GM19025 (cell line): ENCODE results near the gene MIEF2.

Experiments
- ATAC-seq: cut with Tn5 transposase; IDR thresholded peaks from one replicate; pipeline ENCODE4 v1.9.1; 2021; ENCODE audit warnings: mild to moderate bottlenecking, low read depth, moderate library complexity; ENCODE audit not compliant: unreplicated experiment

The MIEF2 gene

DNA sequence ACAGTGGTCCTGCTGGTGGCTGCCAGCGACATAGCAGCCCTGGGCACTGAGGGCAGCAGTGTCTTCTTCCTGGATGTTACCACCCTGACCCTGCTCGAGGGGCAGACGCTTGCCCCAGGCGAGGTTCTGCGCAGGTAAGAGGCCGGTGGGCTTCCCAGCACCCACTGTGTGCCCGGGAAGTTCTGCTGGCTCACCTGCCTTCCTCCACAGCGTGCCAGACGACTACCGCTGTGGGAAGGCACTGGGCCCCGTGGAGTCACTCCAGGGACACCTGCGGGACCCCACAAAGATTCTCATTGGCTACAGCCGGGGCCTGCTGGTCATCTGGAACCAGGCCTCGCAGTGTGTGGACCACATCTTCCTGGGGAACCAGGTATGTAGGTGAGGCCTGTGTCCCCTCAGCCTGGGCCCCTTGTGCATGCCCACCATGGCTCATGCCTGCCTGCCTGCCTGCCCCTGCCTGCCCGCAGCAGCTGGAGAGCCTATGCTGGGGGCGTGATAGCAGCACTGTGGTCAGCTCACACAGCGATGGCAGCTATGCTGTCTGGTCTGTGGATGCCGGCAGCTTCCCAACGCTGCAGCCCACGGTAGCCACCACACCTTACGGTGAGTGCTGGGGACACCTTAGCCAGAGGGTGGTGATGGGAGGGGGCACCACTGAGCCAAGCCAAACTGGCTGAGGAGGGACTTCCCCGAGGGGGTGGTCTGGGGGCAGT is 26.5 kb upstream of the MIEF2 start:
- ATAC-seq: no peak

DNA sequence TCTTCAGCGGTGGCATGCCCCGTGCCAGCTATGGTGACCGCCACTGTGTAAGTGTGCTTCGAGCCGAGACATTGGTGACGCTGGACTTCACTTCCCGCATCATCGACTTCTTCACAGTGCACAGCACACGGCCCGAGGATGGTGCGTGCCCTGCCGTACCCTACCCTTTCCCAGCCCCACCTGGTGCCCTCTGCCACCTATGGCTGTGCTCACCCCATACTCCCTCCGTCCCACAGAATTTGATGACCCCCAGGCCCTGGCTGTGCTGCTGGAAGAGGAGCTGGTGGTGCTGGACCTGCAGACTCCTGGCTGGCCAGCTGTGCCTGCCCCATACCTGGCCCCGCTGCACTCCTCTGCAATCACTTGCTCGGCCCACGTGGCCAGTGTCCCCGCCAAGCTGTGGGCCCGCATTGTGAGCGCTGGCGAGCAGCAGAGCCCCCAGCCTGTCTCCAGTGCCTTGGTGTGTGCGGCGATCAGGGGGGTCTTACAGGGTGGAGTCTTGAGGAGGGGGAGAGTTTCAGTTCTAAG is 25.5 kb upstream of the MIEF2 start:
- ATAC-seq: no peak

DNA sequence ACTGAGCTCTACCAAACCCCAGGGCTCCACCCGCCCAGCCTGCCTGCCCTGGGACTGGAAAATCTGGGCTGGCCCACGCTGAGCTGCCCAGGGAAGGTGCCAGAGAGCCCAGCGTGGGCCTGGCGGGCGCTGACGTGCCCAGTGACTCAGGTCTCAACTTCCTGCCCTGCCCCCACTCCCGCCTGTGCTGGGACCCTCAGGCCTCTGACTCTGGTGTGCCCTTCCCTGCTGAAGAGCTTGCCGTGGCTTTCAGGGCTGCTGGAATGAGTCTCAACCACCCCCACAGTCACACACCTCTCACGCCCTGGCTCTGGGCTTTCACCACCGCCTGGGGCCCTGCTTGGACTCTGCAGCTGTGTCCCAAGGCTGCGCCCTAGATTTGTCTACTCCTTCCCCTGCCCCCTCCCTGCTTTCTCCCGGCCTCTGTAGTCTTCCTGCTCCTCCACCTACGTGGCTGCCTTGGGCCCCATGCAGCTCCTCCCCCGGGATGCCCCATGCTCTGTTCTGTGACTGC is 24.7 kb upstream of the MIEF2 start:
- no peak for ATAC-seq

DNA sequence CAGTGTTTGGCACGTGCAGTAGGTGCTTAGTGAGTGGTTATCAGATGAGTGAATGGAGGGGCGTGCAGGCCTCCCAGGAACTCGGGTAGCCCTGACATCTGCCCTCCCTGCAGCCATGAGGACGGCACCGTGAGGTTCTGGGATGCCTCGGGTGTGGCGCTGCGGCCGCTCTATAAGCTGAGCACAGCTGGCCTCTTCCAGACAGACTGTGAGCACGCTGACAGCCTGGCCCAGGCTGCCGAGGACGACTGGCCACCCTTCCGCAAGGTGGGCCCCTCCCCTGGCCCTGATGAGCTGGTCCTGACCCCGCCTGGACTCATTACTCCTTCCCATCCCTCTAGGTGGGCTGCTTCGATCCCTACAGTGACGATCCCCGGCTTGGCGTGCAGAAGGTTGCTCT is 24.0 kb upstream of the MIEF2 start:
- ATAC-seq: no peak

GRCh38 chr17:18237461-18237860 is 23.0 kb upstream of the MIEF2 start:
- ATAC-seq: no peak

GRCh38 chr17:18238299-18238698 is 22.2 kb upstream of the MIEF2 start:
- ATAC-seq: no peak

DNA sequence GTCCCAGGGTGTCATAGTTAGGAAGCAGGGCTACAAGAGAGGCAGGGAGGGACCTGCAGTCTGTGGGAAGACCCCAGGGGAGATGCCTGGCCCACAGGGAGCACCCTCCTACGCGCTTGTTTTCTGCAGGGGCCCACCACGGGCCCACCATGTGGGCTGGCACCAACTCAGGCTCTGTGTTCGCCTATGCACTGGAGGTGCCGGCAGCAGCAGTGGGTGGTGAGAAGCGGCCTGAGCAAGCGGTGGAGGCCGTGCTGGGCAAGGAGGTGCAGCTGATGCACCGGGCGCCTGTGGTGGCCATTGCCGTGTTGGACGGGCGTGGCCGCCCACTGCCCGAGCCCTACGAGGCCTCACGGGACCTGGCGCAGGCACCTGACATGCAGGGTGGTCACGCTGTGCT is 20.0 kb upstream of the MIEF2 start:
- no peak for ATAC-seq

GRCh38 chr17:18241229-18241871 is 19.1 kb upstream of the MIEF2 start:
- no peak for ATAC-seq

- no peak for ATAC-seq
Observed at GRCh38 chr17:18245038-18245776, 15.3 kb upstream of the MIEF2 start.

DNA sequence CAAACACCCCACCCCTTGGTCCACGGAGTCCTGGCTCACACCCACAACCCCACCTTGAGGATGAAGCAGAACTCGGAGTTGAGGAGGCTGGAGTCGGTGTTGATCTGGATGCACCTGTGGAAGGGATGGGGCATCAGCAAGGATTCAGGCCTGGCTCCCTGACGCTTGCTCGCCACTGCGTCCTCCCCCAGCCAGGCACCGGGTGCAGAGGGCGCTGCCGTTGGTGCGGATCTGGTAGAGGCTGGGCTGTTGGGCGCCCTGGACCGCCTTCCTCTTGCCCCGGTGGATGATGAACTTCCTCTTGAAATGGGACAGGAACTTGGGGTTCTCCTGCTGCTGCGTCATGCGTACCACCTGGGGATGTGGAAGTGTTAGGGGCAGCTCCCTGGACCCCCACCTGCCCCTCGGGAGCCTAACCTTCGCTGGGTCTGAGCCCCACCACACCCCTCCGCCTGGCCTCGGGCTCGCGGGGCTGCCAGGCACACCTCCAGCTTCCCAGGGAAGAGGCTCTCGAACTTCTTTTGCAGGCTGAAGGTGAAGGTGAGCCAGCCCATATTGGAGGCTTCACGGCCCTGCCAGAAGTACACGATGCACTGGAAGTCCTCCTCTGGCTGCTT is 14.2 kb upstream of the MIEF2 start:
- no peak for ATAC-seq

- ATAC-seq: no peak
Observed at GRCh38 chr17:18246880-18247612, 13.4 kb upstream of the MIEF2 start.

DNA sequence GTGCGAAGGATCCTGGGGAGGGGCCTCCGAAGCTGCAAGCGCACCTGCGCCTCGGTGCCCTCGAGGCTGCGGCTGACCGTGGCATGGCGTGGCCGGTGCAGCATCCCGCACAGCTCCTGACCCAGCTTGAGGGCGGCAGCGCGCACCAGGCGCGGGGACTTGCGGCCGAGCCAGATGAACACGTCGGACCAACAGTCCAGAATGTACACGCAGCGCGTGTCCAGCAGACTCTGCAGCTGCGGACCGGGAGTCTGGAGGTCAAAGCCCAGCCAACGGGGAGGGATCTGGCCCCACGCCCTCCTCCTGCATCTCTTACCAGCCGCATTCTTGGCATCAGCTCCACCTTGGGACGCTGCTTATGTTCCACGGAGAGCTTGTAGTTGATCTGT is 12.9 kb upstream of the MIEF2 start:
- no peak for ATAC-seq

- ATAC-seq: no peak
Observed at GRCh38 chr17:18248300-18248731, 12.1 kb upstream of the MIEF2 start.

DNA sequence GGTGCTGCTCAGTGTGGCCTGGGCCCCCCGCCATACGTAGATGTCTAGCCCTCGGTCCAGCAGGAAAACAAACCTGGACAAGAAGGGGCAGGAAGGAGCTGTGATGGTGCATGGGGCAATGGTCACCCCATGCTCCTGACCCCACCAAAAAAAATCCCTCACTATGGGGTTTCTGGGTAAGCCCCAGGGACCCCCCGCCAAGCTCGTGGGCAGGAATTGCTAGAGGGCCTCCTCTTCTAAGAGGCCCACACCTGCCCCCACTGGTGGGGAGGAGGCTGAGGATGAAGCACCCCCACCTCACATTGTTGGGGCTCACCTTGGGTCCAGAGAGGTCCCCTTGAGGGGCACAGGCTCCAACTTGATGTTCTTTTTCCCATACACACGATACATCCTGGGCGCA is 11.7 kb upstream of the MIEF2 start:
- no peak for ATAC-seq

- ATAC-seq: no peak
Observed at GRCh38 chr17:18250259-18250658, 10.2 kb upstream of the MIEF2 start.

DNA sequence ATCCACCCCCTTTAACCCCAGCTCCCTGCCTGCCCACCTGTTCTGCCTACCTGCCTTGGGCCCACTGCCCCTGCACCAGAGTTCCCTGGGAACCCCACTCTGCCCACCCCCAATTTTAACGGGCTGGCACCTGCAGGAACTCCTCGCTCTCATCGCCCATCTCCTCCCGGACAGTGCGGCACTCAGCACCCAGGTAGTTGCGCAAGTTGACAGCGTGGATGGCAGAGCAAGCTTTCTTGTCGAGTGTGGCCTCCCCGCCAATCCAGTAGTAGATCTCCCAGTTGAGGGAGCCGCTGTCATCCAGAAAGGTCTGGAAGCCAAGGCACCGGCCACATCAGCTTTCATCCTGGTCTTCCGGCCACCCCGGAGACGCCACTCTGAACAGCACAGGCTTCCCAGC is 9.8 kb upstream of the MIEF2 start:
- ATAC-seq: no peak

GRCh38 chr17:18251204-18251603 is 9.3 kb upstream of the MIEF2 start:
- ATAC-seq: no peak

DNA sequence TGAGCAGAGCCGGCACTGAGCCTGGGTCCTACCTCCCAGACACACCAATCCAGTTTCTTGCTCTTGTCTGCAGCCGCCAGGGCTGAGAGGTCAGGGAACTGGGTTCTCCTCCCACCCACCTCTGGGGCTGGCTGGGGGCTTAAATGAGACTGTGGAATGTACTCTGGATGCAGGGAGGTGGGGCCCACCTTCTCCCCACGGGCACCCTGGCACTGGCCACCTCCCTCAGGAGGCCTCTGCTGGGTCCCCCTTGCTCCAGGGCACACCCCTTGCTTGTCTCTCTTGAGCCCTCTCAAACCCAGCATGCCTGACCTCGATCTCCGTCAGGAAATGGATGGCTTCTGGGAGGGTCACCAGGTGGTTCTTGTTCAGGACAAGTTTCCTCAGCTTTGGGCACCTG is 8.3 kb upstream of the MIEF2 start:
- ATAC-seq: no peak

DNA sequence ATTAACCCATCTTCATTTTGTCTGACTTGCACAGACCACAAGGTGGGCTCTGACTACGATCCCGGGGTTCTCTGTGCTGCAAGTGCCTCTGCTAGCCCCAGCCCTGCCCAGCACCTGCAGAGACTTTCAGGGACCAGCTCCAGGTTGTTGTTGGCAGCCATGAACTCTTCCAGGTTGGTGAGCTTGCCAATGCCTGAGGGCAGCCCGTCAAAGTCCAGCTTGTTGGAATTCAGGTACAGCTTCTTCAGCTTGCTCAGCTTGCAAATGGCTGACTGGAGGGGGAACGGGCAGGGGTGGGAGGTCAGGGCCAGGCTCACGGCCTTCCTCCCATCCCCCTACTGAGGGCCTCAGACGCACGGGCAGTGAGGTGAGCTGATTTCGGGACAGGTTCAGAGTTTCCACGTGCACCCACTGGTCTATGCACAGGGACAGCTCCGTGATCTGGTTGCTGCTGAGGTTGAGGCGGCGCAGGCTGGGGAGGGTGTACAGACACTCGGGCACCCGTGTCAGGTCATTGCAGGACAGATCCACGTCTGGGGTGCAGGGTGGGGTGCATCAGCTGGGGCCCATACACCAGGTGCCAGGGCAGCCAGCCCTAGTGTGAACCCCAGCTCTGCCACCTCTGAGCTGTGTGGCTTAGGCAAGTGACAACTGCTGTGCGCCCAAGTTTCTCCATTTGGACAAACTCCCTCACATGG is 7.1 kb upstream of the MIEF2 start:
- ATAC-seq: no peak
